Cardiac fibroblast (primary cell): ENCODE measurements around the gene CHCHD2.
A peak's percentile ranks its signal among the peaks of the same experiment; 100 is the strongest.
"Not testable (repeated sequence)": the region's sequence is repeated elsewhere in the genome, so short reads cannot be mapped to it uniquely, and the experiment has no call there.

ENCODE experiments used
- DNase-seq, 2 donors: peaks; one replicate each; pipeline versions ENCODE4 v3.0.0 to v3.0.0-alpha.2; 2010; ENCODE audit warnings: low read depth in 2 of 2
- H3K4me3 ChIP-seq, 2 donors: replicated peaks in 1 of 2; 1 replicate in 1 of 2; 2 replicates in 1 of 2; pipeline ENCODE4 v1.5.1; 2011; ENCODE audit warnings: low read depth in 2 of 2, low read length in 2 of 2, mild to moderate bottlenecking in 2 of 2, moderate library complexity in 1 of 2
- TF ChIP-seq, protein P1 (sequence below): IDR thresholded peaks from one replicate; pipeline ENCODE4 v1.5.1; 2011; ENCODE audit warnings: low read depth, mild to moderate bottlenecking, low read length, inconsistent platforms

Gene CHCHD2

DNA sequence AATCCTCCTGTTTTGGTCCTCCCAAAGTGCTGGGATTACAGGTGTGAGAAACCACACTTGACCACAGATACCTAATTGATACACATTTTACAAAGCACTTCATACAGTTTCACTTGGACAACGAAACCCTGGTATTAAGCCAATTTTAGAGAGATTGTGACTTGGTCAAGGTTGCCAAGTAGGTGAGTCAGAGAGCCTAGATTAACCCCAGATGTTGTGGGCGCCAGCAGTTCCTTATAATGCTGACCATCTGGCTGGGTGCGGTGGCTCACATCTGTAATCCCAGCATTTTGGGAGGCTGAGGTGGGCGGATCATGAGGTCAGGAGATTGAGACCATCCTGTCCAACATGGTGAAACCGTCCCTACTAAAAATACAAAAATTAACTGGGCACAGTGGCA lies 8.6 kb downstream of the CHCHD2 start:
- TF ChIP-seq, protein P1, sequence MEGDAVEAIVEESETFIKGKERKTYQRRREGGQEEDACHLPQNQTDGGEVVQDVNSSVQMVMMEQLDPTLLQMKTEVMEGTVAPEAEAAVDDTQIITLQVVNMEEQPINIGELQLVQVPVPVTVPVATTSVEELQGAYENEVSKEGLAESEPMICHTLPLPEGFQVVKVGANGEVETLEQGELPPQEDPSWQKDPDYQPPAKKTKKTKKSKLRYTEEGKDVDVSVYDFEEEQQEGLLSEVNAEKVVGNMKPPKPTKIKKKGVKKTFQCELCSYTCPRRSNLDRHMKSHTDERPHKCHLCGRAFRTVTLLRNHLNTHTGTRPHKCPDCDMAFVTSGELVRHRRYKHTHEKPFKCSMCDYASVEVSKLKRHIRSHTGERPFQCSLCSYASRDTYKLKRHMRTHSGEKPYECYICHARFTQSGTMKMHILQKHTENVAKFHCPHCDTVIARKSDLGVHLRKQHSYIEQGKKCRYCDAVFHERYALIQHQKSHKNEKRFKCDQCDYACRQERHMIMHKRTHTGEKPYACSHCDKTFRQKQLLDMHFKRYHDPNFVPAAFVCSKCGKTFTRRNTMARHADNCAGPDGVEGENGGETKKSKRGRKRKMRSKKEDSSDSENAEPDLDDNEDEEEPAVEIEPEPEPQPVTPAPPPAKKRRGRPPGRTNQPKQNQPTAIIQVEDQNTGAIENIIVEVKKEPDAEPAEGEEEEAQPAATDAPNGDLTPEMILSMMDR, result no peak
- H3K4me3 ChIP-seq, result no peak overlapping the region
- DNase-seq, result peak; percentile 84 to 91

DNA sequence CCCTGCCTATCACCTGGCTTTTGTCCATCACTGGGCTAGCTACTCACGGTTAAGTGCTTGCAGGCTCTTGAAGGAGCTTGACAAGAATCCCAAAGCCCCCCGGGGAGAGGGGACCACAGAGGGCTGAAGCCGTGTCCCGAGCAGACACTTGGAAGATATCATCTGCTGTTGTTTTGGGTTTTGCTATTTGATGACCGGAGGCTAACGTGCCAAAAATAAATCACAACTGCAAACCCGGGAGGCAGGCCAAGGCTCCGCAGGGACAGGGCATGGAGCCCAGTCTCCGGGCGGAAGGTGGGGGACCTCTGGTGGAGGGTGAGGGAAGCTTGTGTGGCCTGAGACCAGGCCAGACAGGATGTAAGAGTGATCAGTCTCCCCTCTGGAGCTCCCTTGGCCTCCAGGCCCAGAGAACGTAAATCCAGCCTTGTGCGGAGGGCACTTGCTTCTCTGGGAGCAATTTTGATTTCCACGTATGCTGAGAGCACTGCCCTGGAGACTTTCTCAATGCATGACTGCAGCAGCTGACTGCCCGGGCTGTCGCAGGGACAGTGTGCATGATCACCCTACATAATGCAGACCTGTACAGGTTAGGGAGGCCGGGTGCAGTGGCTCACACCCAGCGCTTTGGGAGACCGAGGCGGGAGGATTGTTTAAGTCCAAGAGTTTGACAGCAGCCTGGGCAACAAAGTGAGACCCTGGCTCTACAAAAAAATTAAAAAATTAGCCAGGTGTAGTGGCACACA lies 13.3 kb downstream of the CHCHD2 start, which contains the start of gene PHKG1:
Gene PHKG1 (minus strand): TSS at position 164 of the 743 bp plus-strand sequence. CDS start 4,011 bp downstream, outside the sequence.
- no peak within 1 kb of the TSS for H3K4me3 ChIP-seq
- DNase-seq, result peak; percentile 81 to 90
- TF ChIP-seq, protein P1, result peak; percentile 47

DNA sequence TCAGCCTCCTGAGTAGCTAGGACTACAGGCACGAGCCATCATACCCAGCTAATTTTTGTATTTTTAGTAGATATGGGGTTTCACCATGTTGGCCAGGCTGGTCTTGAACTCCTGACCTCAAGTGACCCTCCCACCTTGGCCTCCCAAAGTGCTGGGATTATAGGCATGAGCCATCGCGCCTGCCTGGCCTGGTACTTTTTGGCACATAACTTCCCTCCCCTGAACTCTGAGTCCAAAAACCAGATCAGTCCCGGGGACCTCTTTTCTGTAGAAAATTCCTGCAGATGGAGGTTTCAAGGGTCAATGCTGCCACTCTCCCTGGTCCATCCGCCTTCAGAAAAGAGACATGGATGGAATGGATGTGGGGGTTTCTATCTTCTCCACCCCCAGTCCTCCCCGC lies 13.9 kb downstream of the CHCHD2 start:
- DNase-seq, H3K4me3 ChIP-seq: not testable (repeated sequence)

DNA sequence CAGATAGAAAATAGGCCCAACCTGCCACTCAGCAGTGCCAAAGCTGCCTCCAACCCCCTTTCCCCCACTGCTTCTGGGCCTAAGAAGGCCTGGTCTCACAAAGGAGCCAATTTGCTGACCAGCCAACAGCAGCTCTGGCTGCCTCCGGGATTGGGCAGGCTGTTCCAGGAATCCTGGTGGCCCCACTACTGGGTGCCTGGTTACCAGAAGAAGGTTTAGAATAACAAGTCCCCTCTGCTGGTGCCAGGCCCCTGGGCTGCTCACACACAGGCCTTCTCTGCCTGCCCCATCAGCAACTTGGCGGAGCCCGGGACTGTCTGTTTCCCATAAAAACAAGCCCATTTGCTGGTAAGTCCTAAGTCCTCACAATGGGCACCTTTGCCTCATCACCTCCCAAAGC lies 14.7 kb downstream of the CHCHD2 start:
- peak in 1 of 2 donors; percentile 75 for DNase-seq
- no peak overlapping the region for H3K4me3 ChIP-seq
- TF ChIP-seq, protein P1, result no peak

DNA sequence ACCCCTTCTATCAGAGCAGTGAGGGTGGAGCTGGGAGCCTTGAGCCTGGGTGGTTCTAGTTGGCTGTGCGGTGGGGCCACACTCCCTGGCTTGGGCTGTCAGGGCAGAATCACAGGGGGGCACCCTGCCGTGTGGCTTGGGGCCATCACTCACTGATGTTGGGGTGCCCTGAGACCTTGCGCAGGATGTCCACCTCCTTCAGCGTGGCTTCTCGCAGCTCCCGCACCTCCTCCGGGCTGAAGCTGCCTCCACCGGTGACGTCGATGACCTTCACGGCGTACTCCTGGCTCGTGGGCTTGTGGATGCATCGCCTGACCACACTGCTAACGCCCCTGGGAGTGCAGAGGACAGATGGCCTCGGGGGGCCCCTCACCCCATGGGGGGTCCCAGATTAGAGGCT lies 18.8 kb downstream of the CHCHD2 start:
- H3K4me3 ChIP-seq, result no peak overlapping the region
- TF ChIP-seq, protein P1, result no peak
- DNase-seq, result no peak

DNA sequence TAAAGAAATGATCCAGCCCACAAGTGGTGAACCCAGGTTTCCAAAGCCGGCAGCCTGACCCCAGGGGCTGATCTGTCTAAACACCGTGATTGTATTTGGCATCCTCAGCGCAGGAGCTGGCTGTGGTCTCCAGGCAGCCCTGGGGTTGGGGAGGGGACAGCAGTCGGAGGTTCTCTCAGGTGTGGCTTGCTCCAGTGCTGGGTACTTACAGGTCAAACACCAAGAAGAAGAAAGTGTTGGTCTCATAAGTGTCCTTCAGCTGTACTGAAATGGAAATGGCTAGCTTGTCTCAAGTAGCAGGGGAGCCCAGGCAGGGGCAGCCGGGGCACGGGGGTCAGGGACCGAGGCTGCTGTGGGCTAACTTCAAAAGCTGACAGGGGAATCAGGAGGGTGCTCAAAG lies 19.5 kb downstream of the CHCHD2 start:
- no peak overlapping the region for H3K4me3 ChIP-seq
- DNase-seq, result no peak
- TF ChIP-seq, protein P1, result no peak

DNA sequence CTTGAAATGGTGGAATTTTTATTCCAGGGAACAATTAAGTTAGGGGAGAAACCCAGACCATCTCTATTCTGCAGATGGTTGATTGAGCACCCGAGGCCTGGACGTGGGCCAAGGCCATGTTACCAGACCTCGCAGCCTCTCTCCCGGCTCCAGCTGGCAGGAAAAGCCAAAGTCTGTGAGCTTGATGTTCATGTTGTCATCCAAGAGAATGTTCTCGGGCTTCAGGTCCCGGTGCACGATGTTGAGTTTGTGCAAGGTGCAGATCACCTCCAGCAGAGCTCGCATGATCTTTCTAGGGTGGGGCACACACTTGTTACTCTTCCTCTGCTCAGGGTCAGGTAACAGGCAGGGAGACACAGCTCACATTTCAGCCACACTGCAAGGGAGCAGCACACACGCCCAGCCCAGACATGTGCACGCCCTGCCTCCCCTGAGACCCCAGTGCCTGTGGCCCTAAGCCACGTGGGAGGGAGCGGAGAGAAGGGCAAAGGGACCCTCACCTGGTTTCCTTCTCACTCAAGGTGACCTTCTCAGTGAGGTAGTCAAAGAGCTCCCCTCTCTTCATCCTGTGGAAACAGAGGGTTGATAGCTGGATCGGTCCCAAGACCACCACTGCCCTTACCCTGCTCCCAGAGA lies 23.0 kb downstream of the CHCHD2 start:
- no peak for DNase-seq
- TF ChIP-seq, protein P1, result no peak
- no peak overlapping the region for H3K4me3 ChIP-seq
